ENCODE data around the gene SIX3. TPM values are rescaled to one million over a fixed set of nuclear protein-coding genes. Genes with fewer than 3 reads are reported as not detected.
A peak's percentile ranks its signal among the peaks of the same experiment; 100 is the strongest.

The SIX3 gene
- total RNA-seq, 1 donor from 2014 or later, result not detected

- H3K4me3 ChIP-seq (ENCODE audit: low read depth, low read length), result no peak overlapping the region
- TF ChIP-seq CTCF (conservative IDR thresholded peaks at IDR 0.05; ENCODE audit: low read depth, low read length), result no peak
- DNase-seq (ENCODE audit: low read depth), result no peak
Measured at GRCh38 chr2:44959855-44960254, 18.4 kb downstream of the SIX3 start.

DNA sequence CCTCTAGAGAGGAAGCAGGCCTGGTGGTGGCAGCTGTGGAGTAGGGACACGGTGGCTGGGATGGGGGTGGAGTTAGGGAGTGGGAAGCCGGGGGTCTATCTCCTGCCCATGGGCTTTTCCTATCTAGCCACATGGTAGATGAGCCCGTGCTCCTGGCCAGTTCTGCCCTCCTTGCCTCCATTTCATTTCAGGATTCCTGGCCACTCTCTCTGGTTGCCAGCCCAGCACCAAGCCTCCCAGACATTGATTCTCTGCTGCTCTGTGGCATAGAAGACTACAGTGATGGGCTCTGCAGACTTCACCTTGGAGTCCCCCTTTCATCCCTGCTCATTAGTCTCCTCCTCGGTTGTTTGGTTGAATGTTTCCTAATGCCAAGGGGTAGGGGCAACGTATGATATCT is 19.4 kb downstream of the SIX3 start:
- no peak overlapping the region for H3K4me3 ChIP-seq (ENCODE audit: low read depth, low read length)
- no peak for TF ChIP-seq CTCF (conservative IDR thresholded peaks at IDR 0.05; ENCODE audit: low read depth, low read length)
- DNase-seq (ENCODE audit: low read depth), result no peak

DNA sequence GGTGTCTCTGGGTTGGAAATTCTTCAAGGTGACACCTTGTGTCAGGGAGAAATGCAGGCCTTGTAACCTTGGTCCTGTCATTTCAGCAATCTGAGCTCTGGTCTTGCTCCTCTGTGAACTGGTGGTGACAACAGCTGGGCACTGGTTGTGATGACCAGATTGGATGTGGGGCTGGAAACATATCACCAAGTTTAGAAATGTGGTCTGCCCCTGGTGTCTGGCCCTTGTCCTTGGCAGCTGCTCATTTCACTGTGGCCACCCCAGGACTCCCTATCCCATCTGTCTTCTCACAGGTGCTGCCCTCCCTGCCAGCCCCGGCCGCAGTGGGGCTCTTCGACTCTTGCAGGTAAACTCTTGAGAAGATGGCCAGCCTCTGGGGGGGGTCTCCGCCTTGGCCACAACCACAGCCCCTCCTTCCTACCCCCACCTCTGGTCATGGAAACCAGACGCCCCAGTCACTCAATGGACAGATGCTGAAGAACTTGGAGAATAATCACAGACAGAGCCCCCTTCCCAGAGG is 20.7 kb downstream of the SIX3 start:
- H3K4me3 ChIP-seq (ENCODE audit: low read depth, low read length), result no peak overlapping the region
- no peak for DNase-seq (ENCODE audit: low read depth)
- no peak for TF ChIP-seq CTCF (conservative IDR thresholded peaks at IDR 0.05; ENCODE audit: low read depth, low read length)

- DNase-seq (ENCODE audit: low read depth), result no peak
- TF ChIP-seq CTCF (conservative IDR thresholded peaks at IDR 0.05; ENCODE audit: low read depth, low read length), result peak; percentile 28
Measured at GRCh38 chr2:44964752-44965236, 23.3 kb downstream of the SIX3 start.

DNA sequence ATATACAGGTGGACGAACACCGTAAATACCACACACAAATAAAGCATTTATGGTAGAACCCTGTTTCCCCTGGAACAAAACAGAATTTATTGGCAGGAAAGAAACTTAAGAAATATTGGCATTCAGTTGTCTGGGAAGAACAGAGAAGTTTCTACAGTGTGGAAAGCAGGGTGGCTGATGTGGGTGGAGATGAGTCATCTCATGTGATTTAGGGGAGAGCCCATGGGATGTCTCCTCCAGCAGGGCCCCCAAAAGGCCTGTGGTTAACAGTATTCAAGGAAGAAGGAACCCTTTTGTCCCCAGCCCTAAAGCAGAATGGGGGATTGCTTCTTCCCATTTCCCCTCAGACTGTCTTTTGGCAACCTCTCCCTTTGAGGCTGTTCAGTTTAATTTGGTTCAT is 24.2 kb downstream of the SIX3 start:
- no peak for DNase-seq (ENCODE audit: low read depth)
- no peak for TF ChIP-seq CTCF (conservative IDR thresholded peaks at IDR 0.05; ENCODE audit: low read depth, low read length)
- H3K4me3 ChIP-seq (ENCODE audit: low read depth, low read length), result no peak overlapping the region

More at GRCh38 chr2:44964752-44965236, 23.3 kb downstream of the SIX3 start:
- no peak overlapping the region for H3K4me3 ChIP-seq (ENCODE audit: low read depth, low read length)

DNA sequence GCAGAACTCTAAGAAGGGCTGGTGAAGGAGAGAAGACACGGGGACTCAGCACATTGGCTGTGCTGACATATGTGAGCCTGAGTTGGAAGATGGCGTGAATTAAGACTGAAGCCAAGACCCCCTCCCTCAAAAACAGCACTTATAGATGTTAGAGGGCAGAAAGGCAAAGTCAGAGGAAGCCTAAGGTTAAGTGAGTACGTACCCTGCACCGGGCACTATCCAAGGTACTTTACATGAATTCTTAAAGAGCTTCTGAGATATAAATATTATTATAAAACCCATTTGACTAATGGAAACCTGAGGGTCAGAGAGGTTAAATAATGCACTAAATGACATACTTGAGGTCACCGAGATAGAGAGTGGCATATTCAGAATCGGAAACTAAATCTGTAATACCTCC is 25.6 kb downstream of the SIX3 start:
- H3K4me3 ChIP-seq (ENCODE audit: low read depth, low read length), result no peak overlapping the region
- no peak for DNase-seq (ENCODE audit: low read depth)
- TF ChIP-seq CTCF (conservative IDR thresholded peaks at IDR 0.05; ENCODE audit: low read depth, low read length), result no peak

DNA sequence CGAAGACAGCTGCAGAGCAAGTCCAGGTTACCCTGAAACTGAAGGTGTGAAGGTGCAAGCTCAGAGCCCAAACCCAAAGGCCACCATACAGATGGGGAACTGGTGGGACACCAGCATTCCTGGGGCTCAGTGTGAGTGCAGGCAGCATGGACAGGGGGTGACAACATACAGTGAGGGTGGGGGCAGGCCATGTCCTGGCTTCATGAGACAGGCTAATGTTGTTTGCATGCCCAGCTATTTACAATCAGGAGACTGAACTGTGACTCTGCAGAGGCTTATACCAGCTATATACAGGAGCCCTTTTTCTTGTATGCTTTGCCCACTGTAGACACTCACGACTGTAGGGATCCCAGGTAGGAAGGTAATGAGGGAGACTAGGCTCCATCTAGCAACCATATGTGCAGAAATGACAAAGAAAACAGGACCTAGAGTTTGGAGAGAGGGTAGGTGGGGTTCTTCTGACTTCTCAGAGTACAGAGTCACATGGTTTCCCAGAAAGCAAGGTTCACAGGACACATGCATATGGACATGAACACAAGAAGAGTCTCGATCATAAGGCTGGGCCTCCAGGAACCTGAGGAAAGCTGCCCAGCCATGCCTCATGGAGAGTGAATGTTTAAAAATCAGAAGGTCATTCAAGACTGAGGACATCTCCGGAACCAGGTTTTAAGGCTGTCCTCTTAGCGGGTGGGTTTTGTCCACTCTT is 26.4 kb downstream of the SIX3 start:
- no peak for DNase-seq (ENCODE audit: low read depth)
- no peak overlapping the region for H3K4me3 ChIP-seq (ENCODE audit: low read depth, low read length)
- TF ChIP-seq CTCF (conservative IDR thresholded peaks at IDR 0.05; ENCODE audit: low read depth, low read length), result no peak

Measured in epithelial cell of proximal tubule (primary cell).